Neural cell (in vitro differentiated cells): Measurements from ENCODE around the gene ZMYND10. TPM values are rescaled to one million over a fixed set of nuclear protein-coding genes. Genes with fewer than 3 reads are reported as not detected.

Experiments
- H2AFZ ChIP-seq: fragments of 200-600, 300-800 bp; sonication (generic), shearing (Covaris generic); 2 replicates; pipeline ENCODE4 v1.6.0; 2014; ENCODE audit warnings: low read depth, mild to moderate bottlenecking, antibody characterized with exemption, low read length, moderate library complexity
- H3F3A ChIP-seq: fragments of 200-600 bp; shearing (Covaris generic); 2 replicates; pipeline ENCODE4 v1.6.1; 2016; ENCODE audit warnings: mild to moderate bottlenecking, moderate library complexity, mixed read lengths, antibody characterized with exemption, low read length; ENCODE audit not compliant: insufficient read depth, poor library complexity, severe bottlenecking
- H3K27ac ChIP-seq: fragments of 200-600, 300-800 bp; sonication (generic), shearing (Covaris generic); 2 replicates; pipeline ENCODE4 v1.5.1; 2014; ENCODE audit warnings: mild to moderate bottlenecking, low read length, moderate library complexity
- H3K27me3 ChIP-seq: fragments of 300-800, 200-600 bp; sonication (generic), shearing (Covaris generic); 2 replicates; pipeline ENCODE4 v1.6.0; 2014; ENCODE audit warnings: mild to moderate bottlenecking, low read depth, low read length, moderate library complexity; ENCODE audit not compliant: insufficient read depth
- H3K36me3 ChIP-seq: fragments of 300-800, 200-600 bp; sonication (generic), shearing (Covaris generic); 2 replicates; pipeline ENCODE4 v1.5.1; 2014; ENCODE audit warnings: mild to moderate bottlenecking, antibody characterized with exemption, low read length, moderate library complexity; ENCODE audit not compliant: insufficient read depth
- H3K4me2 ChIP-seq: fragments of 300-800, 200-600 bp; sonication (generic), shearing (Covaris generic); 2 replicates; pipeline ENCODE4 v1.6.0; 2014; ENCODE audit warnings: mild to moderate bottlenecking, low read length
- H3K4me3 ChIP-seq: fragments of 300-800, 200-600 bp; sonication (generic), shearing (Covaris generic); 2 replicates; pipeline ENCODE4 v1.5.1; 2014; ENCODE audit warnings: mild to moderate bottlenecking, low read length, moderate library complexity
- H3K79me2 ChIP-seq: fragments of 200-600 bp; shearing (Covaris generic); replicated peaks from 2 replicates; pipeline ENCODE4 v1.6.0; 2014; ENCODE audit warnings: mild to moderate bottlenecking, low read length, moderate library complexity; ENCODE audit not compliant: insufficient read depth
- H3K9ac ChIP-seq: fragments of 300-800, 200-600 bp; sonication (generic), shearing (Covaris generic); 2 replicates; pipeline ENCODE4 v1.6.1; 2016; ENCODE audit warnings: mild to moderate bottlenecking, low read length, mixed read lengths
- H3K9me2 ChIP-seq: fragments of 200-600 bp; shearing (Covaris generic); 2 replicates; pipeline ENCODE4 v1.6.1; 2016; ENCODE audit warnings: mild to moderate bottlenecking, low read length, mixed read lengths; ENCODE audit not compliant: insufficient read depth
- H3K9me3 ChIP-seq: fragments of 200-600, 300-800 bp; sonication (generic), shearing (Covaris generic); 2 replicates; pipeline ENCODE4 v1.6.1; 2016; ENCODE audit warnings: mild to moderate bottlenecking, mixed run types, low read length, moderate library complexity, mixed read lengths
- H4K20me1 ChIP-seq: fragments of 200-600 bp; shearing (Covaris generic); 2 replicates; pipeline ENCODE4 v1.6.1; 2016; ENCODE audit warnings: mild to moderate bottlenecking, mixed run types; ENCODE audit not compliant: insufficient read depth
- EP300 ChIP-seq: fragments of 450-650 bp; conservative IDR thresholded peaks from 2 replicates; pipeline ENCODE4 v1.6.1; 2014; ENCODE audit warnings: antibody characterized with exemption, mild to moderate bottlenecking, moderate library complexity; ENCODE audit not compliant: poor library complexity, severe bottlenecking
- EZH2 ChIP-seq: fragments of 200-600, 300-800 bp; shearing (Covaris generic), sonication (generic); IDR thresholded peaks from 2 replicates; pipeline ENCODE4 v1.6.1; 2014; ENCODE audit warnings: antibody characterized with exemption, low read length, borderline replicate concordance, mild to moderate bottlenecking; ENCODE audit not compliant: insufficient read depth, poor library complexity, severe bottlenecking
- MXI1 ChIP-seq: fragments of 450-650 bp; conservative IDR thresholded peaks from 2 replicates; pipeline ENCODE4 v1.6.1; 2014; ENCODE audit warnings: antibody characterized with exemption, mild to moderate bottlenecking; ENCODE audit not compliant: poor library complexity, severe bottlenecking
- POLR2AphosphoS5 ChIP-seq: IDR thresholded peaks from 2 replicates; pipeline ENCODE4 v1.6.1; 2012
- RAD21 ChIP-seq: fragments of 450-650 bp; conservative IDR thresholded peaks from 2 replicates; pipeline ENCODE4 v1.6.1; 2014; ENCODE audit warnings: antibody characterized with exemption, mild to moderate bottlenecking, moderate library complexity
- SMC3 ChIP-seq: fragments of 450-650 bp; conservative IDR thresholded peaks from 2 replicates; pipeline ENCODE4 v1.6.1; 2014; ENCODE audit warnings: antibody characterized with exemption, mild to moderate bottlenecking, moderate library complexity; ENCODE audit not compliant: poor library complexity
- TAF1 ChIP-seq: IDR thresholded peaks from 2 replicates; pipeline ENCODE4 v1.6.1; 2012; ENCODE audit warnings: low read depth
- polyA plus RNA-seq: library from polyadenylated mRNA; depleted of rRNA; stranded (reverse); fragments of >200 nt; gene quantifications from 2 replicates; pipeline ENCODE4 v1.2.3, GENCODE V29; 2014
- TF ChIP-seq, protein P1 (sequence below): fragments of 450-650 bp; IDR thresholded peaks from 2 replicates; pipeline ENCODE4 v1.5.1; 2014; ENCODE audit warnings: antibody characterized with exemption, mild to moderate bottlenecking, moderate library complexity; ENCODE audit not compliant: poor library complexity, severe bottlenecking
- TF ChIP-seq, protein P2 (sequence below): IDR thresholded peaks from 2 replicates; pipeline ENCODE4 v1.6.1; 2012; ENCODE audit warnings: borderline replicate concordance

ZMYND10 gene
- polyA plus RNA-seq, 1 donor from 2014 or later = 5.2 TPM

DNA sequence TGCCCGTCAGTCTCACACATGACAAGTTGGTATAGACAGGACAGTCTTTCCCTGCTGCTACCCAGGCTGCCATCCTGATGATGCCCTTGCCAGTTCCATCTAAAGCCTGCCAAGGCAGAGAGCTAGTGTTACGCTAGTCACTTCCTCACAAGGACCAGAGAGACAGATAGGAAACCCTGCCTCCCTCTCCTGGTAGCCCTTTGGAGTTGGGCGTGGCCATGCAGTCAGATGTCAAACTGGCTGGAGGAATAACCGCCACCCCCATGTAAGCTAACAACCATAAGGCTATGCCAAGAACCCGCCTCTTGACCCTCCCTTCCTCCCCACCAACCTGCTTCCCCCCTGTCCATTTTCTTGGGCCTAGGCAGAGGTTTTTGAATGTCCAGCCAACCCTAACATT, 11.0 kb upstream of the ZMYND10 start:
- peak overlapping the region; percentile 94 for H3K4me3 ChIP-seq
- no peak for TF ChIP-seq MXI1
- TF ChIP-seq, protein P1, sequence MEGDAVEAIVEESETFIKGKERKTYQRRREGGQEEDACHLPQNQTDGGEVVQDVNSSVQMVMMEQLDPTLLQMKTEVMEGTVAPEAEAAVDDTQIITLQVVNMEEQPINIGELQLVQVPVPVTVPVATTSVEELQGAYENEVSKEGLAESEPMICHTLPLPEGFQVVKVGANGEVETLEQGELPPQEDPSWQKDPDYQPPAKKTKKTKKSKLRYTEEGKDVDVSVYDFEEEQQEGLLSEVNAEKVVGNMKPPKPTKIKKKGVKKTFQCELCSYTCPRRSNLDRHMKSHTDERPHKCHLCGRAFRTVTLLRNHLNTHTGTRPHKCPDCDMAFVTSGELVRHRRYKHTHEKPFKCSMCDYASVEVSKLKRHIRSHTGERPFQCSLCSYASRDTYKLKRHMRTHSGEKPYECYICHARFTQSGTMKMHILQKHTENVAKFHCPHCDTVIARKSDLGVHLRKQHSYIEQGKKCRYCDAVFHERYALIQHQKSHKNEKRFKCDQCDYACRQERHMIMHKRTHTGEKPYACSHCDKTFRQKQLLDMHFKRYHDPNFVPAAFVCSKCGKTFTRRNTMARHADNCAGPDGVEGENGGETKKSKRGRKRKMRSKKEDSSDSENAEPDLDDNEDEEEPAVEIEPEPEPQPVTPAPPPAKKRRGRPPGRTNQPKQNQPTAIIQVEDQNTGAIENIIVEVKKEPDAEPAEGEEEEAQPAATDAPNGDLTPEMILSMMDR = no peak
- no peak for TF ChIP-seq RAD21
- no peak for TF ChIP-seq EZH2
- no peak for TF ChIP-seq TAF1
- TF ChIP-seq POLR2AphosphoS5 = no peak
- TF ChIP-seq EP300 = no peak
- TF ChIP-seq SMC3 = no peak
- TF ChIP-seq, protein P2, sequence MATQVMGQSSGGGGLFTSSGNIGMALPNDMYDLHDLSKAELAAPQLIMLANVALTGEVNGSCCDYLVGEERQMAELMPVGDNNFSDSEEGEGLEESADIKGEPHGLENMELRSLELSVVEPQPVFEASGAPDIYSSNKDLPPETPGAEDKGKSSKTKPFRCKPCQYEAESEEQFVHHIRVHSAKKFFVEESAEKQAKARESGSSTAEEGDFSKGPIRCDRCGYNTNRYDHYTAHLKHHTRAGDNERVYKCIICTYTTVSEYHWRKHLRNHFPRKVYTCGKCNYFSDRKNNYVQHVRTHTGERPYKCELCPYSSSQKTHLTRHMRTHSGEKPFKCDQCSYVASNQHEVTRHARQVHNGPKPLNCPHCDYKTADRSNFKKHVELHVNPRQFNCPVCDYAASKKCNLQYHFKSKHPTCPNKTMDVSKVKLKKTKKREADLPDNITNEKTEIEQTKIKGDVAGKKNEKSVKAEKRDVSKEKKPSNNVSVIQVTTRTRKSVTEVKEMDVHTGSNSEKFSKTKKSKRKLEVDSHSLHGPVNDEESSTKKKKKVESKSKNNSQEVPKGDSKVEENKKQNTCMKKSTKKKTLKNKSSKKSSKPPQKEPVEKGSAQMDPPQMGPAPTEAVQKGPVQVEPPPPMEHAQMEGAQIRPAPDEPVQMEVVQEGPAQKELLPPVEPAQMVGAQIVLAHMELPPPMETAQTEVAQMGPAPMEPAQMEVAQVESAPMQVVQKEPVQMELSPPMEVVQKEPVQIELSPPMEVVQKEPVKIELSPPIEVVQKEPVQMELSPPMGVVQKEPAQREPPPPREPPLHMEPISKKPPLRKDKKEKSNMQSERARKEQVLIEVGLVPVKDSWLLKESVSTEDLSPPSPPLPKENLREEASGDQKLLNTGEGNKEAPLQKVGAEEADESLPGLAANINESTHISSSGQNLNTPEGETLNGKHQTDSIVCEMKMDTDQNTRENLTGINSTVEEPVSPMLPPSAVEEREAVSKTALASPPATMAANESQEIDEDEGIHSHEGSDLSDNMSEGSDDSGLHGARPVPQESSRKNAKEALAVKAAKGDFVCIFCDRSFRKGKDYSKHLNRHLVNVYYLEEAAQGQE = no peak
- no peaks in the 10 kb centered on the region for H3K9me3 ChIP-seq
- no peak overlapping the region for H2AFZ ChIP-seq
- peak overlapping the region; percentile 73 for H3K4me2 ChIP-seq
- H3K9me2 ChIP-seq = no peaks in the 10 kb centered on the region
- peaks cover 9% of the 10 kb centered on the region for H4K20me1 ChIP-seq
- no peaks in the 10 kb centered on the region for H3F3A ChIP-seq
- H3K36me3 ChIP-seq = no peaks in the 10 kb centered on the region
- H3K9ac ChIP-seq = peak overlapping the region; percentile 21
- H3K27me3 ChIP-seq = no peaks in the 10 kb centered on the region
- peaks cover 38% of the 10 kb centered on the region for H3K79me2 ChIP-seq
- no peak overlapping the region for H3K27ac ChIP-seq

DNA sequence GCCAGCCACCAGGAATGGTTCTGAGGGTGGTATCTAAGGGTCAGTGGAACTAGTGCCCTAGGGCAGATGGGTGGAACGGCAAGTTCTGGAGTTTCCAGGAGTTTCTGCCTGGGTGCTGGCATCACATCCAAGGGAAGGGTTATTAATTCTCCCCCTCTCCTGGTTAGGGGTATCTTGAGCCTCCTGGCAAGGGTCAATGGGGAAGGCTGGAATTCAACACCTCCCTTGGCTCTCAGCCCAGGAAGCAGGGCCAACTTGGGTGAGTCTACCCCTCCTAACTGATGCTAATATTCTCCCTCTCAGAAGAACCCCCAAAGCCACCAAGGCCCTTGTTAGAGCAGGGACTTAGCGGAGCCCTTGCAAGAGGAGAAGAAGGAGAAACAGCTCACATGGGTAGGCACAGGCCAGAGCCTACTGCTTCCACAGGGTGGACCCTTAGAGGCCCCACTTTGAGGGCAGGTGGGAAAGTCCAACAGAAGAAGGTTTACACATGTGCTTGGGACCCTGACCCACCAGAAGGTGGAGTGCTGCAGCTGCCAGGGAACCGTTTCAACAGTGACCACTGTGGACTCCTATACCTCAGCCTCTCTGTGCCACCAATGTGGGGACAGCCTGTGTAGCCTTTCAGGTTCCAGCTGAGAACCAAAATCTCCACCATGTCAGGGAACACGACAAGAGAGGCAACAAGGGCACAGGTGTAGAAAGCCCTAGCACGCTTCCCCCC, 10.5 kb upstream of the ZMYND10 start:
- peaks cover 38% of the 10 kb centered on the region for H3K79me2 ChIP-seq
- H4K20me1 ChIP-seq = peaks cover 9% of the 10 kb centered on the region
- peak overlapping the region; percentile 21 for H3K9ac ChIP-seq
- no peaks in the 10 kb centered on the region for H3K9me2 ChIP-seq
- H3F3A ChIP-seq = no peaks in the 10 kb centered on the region
- no peaks in the 10 kb centered on the region for H3K36me3 ChIP-seq
- peak overlapping the region; percentile 73 for H3K4me2 ChIP-seq
- H2AFZ ChIP-seq = no peak overlapping the region
- H3K27ac ChIP-seq = no peak overlapping the region
- TF ChIP-seq POLR2AphosphoS5 (no peak), SMC3 (peak; percentile 43), EZH2 (no peak), EP300 (no peak), RAD21 (peak; percentile 30)
- H3K9me3 ChIP-seq = no peaks in the 10 kb centered on the region
- peak overlapping the region; percentile 94 for H3K4me3 ChIP-seq
- H3K27me3 ChIP-seq = no peaks in the 10 kb centered on the region
